Non-pigmented ciliary epithelial cell (primary cell): ENCODE results near the gene SLC25A6.
"Not testable (repeated sequence)": the region's sequence is repeated elsewhere in the genome, so short reads cannot be mapped to it uniquely, and the experiment has no call there.

Experiments used
- DNase-seq: peaks from one replicate; pipeline ENCODE4 v3.0.0-alpha.2; 2010; ENCODE audit warnings: low read depth

SLC25A6 gene

GRCh38 chrX:1391707-1392375 lies at the start of gene SLC25A6:
SLC25A6 (minus strand) TSS chrX:1392113; CDS start chrX:1392009, 104 bp downstream.
- DNase-seq = peak; percentile 66

- DNase-seq = no peak
Observed at GRCh38 chrX:1440506-1440905, 48.6 kb upstream of the SLC25A6 start.

DNA sequence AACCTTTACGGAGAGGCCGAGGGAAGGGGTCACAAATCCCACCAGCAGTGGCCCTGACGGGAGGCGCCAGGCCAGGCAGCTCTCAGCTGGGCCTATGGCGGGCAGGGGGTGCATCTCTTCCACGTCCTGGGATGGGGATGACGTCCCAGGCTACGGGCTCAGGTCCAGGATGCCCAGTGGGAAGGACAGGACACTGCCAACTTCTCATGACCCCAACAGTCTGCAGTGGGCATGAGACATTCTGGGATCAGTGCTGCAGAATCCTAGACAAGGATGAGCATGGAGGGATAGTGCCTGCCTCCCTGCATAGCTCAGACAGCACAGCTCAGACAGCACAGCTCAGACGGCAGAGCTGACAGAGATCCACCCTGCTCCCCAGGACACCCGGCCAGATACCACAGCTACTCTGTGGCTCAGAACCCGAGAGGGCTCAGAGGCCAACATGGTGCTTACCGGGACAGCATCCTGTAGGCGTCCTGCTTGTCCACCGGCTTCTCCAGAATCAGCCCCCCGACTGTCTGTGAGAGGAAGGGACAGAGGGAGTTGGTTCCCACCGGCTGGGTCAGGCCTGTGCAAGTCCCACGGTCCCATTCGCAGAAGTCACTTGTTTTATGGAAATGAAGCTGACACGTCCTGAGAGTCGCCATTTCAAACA lies 43.5 kb upstream of the SLC25A6 start:
- DNase-seq = no peak

GRCh38 chrX:1434871-1435240 lies 42.9 kb upstream of the SLC25A6 start:
- no peak for DNase-seq

DNA sequence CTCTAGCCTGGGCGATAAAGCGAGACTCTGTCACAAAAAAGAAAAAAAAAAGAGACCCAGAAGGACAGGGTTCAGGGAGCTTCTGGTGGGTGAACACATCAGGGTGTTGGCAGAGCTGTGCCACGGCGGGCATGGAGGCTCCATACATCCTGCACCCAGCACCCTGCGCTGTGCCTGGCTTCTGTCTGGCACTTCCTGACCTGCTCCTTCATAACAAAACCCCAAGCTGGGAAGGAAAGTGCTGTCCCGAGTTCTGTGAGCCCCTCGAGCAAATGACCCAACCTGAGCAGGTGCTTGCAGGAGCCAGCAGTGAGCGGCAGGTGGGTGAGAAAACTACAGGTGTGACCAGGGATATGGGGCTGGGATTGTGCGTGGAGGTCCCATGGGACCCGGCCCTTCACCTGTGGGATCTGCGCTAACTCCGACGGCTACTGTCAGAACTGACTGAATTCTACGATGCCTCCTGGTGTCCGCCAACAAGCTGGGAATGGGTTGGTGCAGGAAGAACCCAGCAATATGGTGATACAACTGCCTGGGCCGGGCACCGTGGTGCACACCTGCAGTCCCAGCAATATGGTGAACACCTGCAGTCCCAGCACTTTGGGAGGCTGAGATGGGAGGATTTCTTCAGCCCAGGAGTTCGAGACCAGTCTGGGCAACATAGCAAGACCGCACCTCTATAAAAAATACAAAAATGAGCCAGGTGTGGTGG lies 41.9 kb upstream of the SLC25A6 start:
- no peak for DNase-seq

DNA sequence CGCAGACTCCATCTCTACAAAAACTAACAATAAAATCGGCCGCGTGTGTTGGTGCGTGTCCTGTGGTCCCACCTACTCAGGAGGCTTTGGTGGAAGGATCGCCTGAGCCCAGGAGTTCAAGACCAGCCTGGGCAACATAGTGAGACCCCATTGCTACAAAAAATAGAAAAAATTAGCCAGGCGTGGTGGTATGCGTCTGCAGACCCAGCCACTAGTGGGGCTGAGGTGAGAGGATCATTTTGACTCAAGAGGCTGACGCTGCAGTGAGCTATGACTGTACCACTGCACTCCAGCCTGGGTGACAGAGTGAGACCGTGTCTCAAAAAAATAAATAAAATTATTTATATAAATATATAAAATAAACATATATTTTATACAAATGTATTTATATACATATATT lies 38.5 kb upstream of the SLC25A6 start:
- DNase-seq = no peak

- no peak for DNase-seq
Observed at GRCh38 chrX:1427756-1428155, 35.8 kb upstream of the SLC25A6 start.

GRCh38 chrX:1426321-1426720 lies 34.4 kb upstream of the SLC25A6 start:
- not testable (repeated sequence) for DNase-seq

DNA sequence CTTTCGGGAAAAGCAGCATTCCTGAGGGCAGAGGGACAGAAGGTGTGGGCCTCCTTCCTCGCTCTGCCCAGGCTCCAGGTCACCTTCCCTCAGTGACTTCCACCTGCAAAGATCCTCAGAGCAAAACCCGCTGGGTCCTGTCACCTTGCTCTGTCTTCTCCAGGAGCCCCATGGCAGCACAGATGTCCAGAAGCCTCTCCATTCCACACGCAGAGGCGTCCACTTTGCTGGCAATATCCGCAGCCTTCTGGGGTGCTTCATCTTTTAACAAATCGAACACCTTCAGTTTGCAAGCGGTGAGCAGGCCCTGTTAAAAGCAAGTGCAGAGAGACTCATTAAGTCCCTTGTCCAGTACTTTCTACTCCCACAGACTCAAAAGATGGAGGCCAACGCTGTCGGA lies 33.5 kb upstream of the SLC25A6 start:
- no peak for DNase-seq

GRCh38 chrX:1424147-1424851 lies 32.4 kb upstream of the SLC25A6 start:
- no peak for DNase-seq

- DNase-seq = no peak
Observed at GRCh38 chrX:1423215-1423614, 31.3 kb upstream of the SLC25A6 start.

DNA sequence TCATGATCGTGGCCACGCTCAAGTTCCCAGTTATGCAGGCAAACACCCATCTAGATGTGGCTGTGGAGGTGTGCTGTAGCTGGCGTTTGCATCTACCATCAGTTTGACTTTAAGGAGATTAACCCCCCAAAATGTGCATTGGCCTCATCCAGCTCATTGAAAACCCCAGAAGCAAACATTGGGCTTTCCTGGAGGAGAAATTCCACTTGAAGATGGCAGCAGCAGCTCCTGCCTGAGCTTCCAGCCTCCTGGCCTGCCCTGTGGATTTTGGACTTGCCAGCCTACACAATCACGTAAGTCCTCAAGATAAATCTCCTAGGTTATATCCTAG lies 30.2 kb upstream of the SLC25A6 start:
- DNase-seq = no peak

GRCh38 chrX:1421433-1422134 lies 29.7 kb upstream of the SLC25A6 start:
- no peak for DNase-seq

DNA sequence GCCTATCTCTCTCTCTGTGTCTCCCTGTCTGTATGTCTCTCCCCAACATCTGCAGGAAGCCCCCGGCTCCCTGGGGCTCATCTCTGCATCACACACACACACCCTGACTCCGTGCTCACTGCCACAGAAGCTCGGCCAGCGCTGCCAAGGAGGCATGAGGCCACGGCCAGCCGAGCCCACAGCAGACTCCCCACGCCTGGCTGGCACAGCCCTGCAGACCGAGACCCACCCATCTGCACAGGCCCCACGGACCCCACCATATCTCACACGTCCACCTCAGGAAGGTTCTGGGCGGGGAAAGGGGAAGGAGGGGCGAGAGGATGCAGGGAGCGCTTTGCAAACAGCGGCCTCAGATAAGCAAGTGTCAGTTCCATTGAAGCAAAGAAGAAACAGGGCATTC lies 28.5 kb upstream of the SLC25A6 start:
- no peak for DNase-seq

DNA sequence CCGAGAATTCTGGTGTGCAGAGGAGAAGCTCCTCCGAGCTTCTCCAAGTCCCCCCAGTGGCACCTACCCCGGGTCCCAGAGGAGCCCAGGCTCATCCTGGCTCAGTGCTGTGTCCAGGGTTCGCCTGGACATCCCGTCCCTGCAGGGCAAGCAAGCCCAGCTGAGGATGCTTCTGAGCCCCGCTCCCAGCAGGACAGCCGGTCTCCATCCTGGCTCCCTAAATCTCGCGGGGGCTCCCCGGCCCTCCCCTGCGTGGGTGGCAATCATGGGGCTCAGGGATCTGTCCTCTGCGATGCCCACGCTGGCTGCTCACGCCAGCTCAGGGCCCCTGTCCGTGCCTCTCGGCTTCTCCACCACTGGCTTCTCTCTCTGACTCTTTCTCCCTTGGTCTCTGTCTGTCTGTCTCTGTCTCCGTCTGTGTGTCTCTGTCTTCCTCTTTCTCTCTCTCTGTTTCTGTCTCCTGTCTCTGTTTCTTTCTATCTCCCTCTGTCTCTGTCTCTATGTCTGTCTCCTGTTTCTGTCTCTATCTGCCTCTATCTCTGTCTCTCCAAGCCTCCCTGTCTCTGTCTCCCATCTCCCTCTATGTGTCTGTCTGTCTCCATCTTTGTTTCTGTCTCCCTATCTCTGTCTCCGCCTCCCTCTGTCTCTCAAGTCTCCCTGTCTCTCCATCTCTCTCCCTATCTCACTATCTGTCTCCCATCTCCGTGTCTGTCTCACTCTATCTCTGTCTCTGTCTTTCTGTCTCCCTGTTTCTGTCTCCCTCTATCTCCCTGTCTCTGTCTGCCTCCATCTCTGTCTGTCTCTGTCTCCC lies 27.8 kb upstream of the SLC25A6 start:
- no peak for DNase-seq

- no peak for DNase-seq
Observed at GRCh38 chrX:1418901-1419544, 27.1 kb upstream of the SLC25A6 start.

DNA sequence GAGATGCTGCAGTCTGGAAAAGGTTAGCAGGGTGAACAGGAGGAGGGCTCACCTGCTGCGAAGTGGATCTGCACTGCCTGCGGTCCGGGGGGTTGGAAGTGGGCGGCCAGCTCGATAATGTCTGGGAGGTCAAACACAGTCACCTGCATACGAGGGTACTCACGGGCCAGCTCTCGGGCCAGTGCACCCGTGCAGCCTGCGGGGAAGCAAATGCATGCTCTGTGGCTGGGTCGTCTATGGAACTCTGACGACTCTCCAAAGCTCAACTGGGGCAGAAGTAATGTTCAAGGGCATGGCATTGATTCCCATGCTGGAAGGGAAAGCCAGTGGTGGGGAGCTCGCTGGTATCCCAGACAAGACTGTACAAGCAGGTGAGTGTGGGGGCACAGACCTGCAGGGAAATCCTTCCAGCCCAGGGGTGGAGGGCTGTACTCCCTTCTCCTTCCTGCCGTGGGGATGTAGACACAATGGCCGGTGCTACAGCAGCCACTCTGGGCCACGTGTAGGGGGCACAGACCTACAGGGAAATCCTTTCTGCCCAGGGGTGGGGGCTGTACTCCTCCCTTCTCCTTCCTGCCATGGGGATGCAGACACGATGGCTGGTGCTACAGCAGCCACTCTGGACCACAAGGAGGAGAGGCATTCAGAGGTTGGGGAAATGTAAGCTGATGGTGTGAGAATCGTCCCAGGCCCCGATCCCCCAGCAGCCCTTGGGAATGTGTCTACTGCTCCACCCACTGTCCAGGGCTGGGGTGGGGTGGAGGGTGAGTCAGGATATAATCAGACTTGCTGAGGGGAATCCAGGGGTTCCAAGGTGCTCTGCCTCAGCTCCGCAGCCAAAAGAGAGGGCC lies 26.2 kb upstream of the SLC25A6 start:
- DNase-seq = no peak

GRCh38 chrX:1416965-1417760 lies 25.2 kb upstream of the SLC25A6 start:
- DNase-seq = no peak

- no peak for DNase-seq
Observed at GRCh38 chrX:1416327-1416784, 24.4 kb upstream of the SLC25A6 start.
